SJSA1 (cell line): Measurements from ENCODE around the gene STYXL1. TPM values are rescaled to one million over a fixed set of nuclear protein-coding genes. Genes with fewer than 3 reads are reported as not detected.

Experiments used
- DNase-seq, 2 experiments: peaks; one replicate each; pipeline ENCODE4 v3.0.0-alpha.2; 2015 to 2020; ENCODE audit warnings: low spot score in 2 of 2, low read depth in 1 of 2
- H3K27ac ChIP-seq: fragments of 250-450 bp; sonication (Bioruptor Pico); 2 replicates; pipeline ENCODE4 v1.5.1; 2020; ENCODE audit warnings: mild to moderate bottlenecking, moderate library complexity
- H3K27me3 ChIP-seq: fragments of 250-450 bp; sonication (Bioruptor Pico); replicated peaks from 2 replicates; pipeline ENCODE4 v1.5.1; 2020; ENCODE audit warnings: mild to moderate bottlenecking, moderate library complexity
- H3K36me3 ChIP-seq: fragments of 250-450 bp; sonication (Bioruptor Pico); 2 replicates; pipeline ENCODE4 v1.5.1; 2020; ENCODE audit warnings: mild to moderate bottlenecking
- H3K4me1 ChIP-seq: fragments of 250-450 bp; sonication (Bioruptor Pico); replicated peaks from 2 replicates; pipeline ENCODE4 v1.6.1; 2021; ENCODE audit warnings: mild to moderate bottlenecking
- H3K4me3 ChIP-seq: fragments of 250-450 bp; sonication (Bioruptor Pico); 2 replicates; pipeline ENCODE4 v1.5.1; 2020; ENCODE audit warnings: mild to moderate bottlenecking
- H3K9me3 ChIP-seq: fragments of 250-450 bp; sonication (Bioruptor Pico); replicated peaks from 2 replicates; pipeline ENCODE4 v1.5.1; 2020; ENCODE audit warnings: mild to moderate bottlenecking
- total RNA-seq: library from RNA; depleted of rRNA; stranded (reverse); fragments of >200 nt; shearing (Covaris generic); gene quantifications from 2 replicates; pipeline ENCODE4 v1.2.3, GENCODE V29; 2014

STYXL1 gene
- total RNA-seq, 1 experiment from 2014 or later, result 78.4 TPM

GRCh38 chr7:75988568-75989499, 59.0 kb downstream of the STYXL1 start:
- DNase-seq, result no peak
- H3K9me3 ChIP-seq, result no peaks in the 10 kb centered on the region
- peaks cover 9% of the 10 kb centered on the region for H3K4me1 ChIP-seq
- no peaks in the 10 kb centered on the region for H3K27me3 ChIP-seq
- no peak overlapping the region for H3K4me3 ChIP-seq
- peaks cover 65% of the 10 kb centered on the region for H3K36me3 ChIP-seq
- no peak overlapping the region for H3K27ac ChIP-seq

DNA sequence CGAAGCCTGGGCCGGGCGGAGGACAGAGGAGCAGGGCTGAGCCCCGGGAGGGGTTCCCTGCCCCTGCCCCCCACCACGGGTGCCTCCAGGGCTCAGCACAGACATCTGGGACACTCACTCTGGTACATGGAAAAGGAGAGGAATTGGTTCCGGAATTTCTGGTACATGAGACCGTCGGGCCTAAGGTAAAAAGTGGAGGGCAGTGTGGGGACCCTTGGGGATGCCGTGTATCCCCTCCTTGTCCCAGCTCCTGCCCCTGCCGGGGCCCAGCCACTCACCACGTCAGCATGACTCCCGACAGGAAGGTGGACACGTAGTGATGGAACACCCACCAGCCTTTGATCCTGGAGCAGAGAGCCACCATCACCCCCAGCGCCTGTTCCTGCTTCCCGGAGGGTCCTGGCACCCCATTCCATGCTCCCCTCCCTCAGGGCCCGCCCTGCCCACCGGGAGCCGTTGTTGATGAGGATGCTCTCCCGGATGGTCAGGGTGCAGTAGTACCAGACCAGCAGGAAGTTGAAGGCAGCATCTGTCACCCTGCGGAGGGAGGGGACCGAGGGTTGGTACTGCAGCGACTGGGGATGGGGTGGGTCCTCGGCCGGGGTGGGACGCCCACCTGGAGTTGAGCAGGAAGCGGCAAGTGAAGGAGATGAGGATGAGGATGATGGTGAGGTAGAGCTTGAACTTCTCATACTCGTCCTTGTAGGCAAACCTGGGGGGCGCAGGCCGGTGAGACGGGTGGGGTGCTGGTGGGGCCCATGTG, 59.8 kb downstream of the STYXL1 start:
- H3K9me3 ChIP-seq, result no peaks in the 10 kb centered on the region
- no peak for DNase-seq
- no peak overlapping the region for H3K4me3 ChIP-seq
- H3K4me1 ChIP-seq, result peaks cover 2% of the 10 kb centered on the region
- H3K27me3 ChIP-seq, result no peaks in the 10 kb centered on the region
- no peak overlapping the region for H3K27ac ChIP-seq
- peaks cover 68% of the 10 kb centered on the region for H3K36me3 ChIP-seq

DNA sequence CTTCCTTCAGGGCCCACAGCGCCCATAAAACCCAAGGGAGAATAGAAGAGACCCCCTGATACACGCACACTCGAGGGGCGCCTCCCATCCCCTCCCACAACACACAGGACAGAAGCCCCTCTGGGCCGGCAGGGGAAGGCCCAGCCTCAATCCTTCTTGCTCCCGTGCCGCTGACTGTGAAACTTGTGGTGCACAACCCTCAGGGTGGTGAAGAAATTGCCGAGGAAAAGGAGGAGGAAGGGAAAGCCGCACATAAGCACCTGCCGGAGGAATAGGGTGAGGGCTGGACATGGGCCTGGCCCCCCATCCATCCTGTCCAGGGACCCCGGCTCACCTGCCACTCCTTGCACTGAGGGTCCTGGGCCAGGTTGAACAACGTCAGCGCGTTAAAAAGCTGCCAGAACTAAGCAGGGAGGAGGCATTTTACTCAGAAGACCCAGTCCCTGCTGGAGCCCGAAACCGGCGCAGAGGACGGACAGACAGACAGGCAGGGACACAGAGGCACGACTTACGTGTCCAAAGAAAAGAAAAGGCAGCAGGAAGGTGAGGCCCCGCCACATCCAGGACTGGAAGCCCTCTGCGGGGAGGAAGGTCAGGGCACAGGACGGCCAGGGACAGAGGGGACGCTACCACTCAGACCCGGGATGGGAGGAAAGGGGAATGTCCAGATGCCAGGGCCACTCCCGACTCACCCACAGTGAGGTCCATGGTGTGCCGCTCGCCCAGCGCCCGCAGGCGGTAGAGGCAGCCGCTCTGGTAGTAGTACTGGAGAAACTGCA, 60.6 kb downstream of the STYXL1 start:
- Histone ChIP-seq H3K36me3 (peaks cover 69% of the 10 kb centered on the region), H3K9me3 (no peaks in the 10 kb centered on the region), H3K4me3 (no peak overlapping the region), H3K27me3 (no peaks in the 10 kb centered on the region), H3K4me1 (peaks cover 3% of the 10 kb centered on the region; the same call in 1 of the 2 replicates), H3K27ac (no peak overlapping the region)
- DNase-seq, result no peak

DNA sequence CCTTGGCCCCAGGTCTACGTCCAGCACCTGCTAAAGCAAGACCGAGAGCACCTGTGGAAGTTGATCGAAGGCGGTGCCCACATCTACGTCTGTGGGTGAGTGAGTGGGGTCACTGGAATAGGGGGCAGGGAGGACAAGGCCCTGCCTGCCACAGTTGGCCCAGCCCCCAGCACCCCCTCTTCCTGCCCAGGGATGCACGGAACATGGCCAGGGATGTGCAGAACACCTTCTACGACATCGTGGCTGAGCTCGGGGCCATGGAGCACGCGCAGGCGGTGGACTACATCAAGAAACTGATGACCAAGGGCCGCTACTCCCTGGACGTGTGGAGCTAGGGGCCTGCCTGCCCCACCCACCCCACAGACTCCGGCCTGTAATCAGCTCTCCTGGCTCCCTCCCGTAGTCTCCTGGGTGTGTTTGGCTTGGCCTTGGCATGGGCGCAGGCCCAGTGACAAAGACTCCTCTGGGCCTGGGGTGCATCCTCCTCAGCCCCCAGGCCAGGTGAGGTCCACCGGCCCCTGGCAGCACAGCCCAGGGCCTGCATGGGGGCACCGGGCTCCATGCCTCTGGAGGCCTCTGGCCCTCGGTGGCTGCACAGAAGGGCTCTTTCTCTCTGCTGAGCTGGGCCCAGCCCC, 61.5 kb downstream of the STYXL1 start:
- DNase-seq, result no peak
- Histone ChIP-seq H3K9me3 (no peaks in the 10 kb centered on the region), H3K36me3 (peaks cover 70% of the 10 kb centered on the region), H3K4me1 (peaks cover 3% of the 10 kb centered on the region; the same call in 1 of the 2 replicates), H3K27me3 (no peaks in the 10 kb centered on the region), H3K4me3 (no peak overlapping the region), H3K27ac (no peak overlapping the region)

- peaks cover 76% of the 10 kb centered on the region for H3K36me3 ChIP-seq
- H3K4me3 ChIP-seq, result no peak overlapping the region
- no peaks in the 10 kb centered on the region for H3K9me3 ChIP-seq
- no peak for DNase-seq
- no peaks in the 10 kb centered on the region for H3K27me3 ChIP-seq
- peaks cover 3% of the 10 kb centered on the region; the same call in 1 of the 2 replicates for H3K4me1 ChIP-seq
- no peak overlapping the region for H3K27ac ChIP-seq
Measured at GRCh38 chr7:75985518-75986146, 62.2 kb downstream of the STYXL1 start.

- Histone ChIP-seq H3K4me3 (no peak overlapping the region), H3K9me3 (no peaks in the 10 kb centered on the region), H3K36me3 (peaks cover 82% of the 10 kb centered on the region), H3K27me3 (no peaks in the 10 kb centered on the region), H3K27ac (no peak overlapping the region), H3K4me1 (peaks cover 8% of the 10 kb centered on the region)
- no peak for DNase-seq
Measured at GRCh38 chr7:75985009-75985517, 62.7 kb downstream of the STYXL1 start.

DNA sequence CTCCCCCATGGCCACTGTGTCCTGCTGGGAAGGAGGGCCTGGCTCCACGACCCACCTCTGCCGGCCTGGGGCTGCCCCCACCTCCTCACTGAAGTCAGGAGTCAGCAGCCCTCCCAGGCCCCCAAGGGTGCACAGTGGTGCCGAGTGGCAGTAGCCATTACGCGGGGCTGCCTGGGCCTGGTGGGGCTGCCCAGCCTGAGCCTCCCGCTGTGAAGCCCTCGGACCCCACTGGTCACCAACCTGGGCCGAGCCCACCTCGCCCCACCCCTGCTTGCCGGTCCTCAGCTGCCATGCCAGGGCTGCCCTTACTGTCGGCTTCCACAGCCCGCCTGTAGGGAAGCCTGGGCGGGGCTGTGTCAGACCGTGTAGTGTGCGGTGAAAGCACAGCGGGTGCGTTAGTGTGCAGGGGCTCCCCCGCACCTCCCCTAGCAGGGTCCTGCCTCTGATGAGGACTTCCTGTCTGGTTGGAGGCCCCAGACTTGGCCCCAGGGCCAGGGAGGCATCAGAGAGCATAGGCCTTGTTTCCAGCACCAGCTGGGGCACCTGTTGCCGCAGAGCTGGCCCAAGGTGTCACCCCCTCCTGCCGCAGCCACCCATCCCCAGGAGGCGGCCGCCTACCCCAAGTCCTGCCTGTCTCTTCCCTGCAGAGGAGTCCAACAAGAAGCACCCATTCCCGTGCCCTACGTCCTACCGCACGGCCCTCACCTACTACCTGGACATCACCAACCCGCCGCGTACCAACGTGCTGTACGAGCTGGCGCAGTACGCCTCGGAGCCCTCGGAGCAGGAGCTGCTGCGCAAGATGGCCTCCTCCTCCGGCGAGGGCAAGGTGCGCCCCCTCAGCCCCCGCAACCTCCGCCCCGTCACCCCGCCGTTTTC, 63.4 kb downstream of the STYXL1 start:
- no peak for DNase-seq
- Histone ChIP-seq H3K27me3 (no peaks in the 10 kb centered on the region), H3K4me1 (peaks cover 11% of the 10 kb centered on the region), H3K4me3 (no peak overlapping the region), H3K27ac (no peak overlapping the region), H3K36me3 (peaks cover 89% of the 10 kb centered on the region), H3K9me3 (no peaks in the 10 kb centered on the region)

DNA sequence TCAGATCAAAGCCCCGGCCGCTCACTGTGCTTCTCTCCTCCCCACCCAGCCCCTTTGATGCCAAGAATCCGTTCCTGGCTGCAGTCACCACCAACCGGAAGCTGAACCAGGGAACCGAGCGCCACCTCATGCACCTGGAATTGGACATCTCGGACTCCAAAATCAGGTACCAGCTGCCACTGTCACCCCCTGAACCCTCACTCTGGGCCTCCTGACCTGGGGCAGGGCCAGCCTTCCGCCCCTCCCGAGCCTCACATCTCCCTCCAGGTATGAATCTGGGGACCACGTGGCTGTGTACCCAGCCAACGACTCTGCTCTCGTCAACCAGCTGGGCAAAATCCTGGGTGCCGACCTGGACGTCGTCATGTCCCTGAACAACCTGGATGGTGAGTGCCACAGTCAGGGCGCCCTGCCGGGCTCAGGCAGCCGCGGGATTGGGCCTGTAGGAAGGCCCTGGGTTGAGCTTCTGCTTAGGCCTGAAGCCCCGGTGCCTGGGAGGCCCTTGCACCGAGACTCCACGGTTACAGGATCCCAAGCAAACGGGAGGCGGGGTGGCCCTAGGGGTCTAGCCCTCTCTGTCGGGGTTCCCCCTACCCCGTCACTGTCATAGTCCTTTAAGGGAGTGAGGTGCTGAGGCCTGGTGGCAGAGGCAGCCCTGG, 64.2 kb downstream of the STYXL1 start:
- H3K36me3 ChIP-seq, result peaks cover 97% of the 10 kb centered on the region
- H3K27ac ChIP-seq, result no peak overlapping the region
- no peaks in the 10 kb centered on the region for H3K9me3 ChIP-seq
- H3K27me3 ChIP-seq, result no peaks in the 10 kb centered on the region
- H3K4me1 ChIP-seq, result peaks cover 11% of the 10 kb centered on the region
- H3K4me3 ChIP-seq, result no peak overlapping the region
- no peak for DNase-seq

GRCh38 chr7:75982306-75983064, 65.3 kb downstream of the STYXL1 start:
- Histone ChIP-seq H3K4me3 (no peak overlapping the region), H3K9me3 (no peaks in the 10 kb centered on the region), H3K27me3 (no peaks in the 10 kb centered on the region), H3K27ac (no peak overlapping the region), H3K4me1 (peaks cover 11% of the 10 kb centered on the region), H3K36me3 (peaks cover 100% of the 10 kb centered on the region)
- DNase-seq, result no peak

- H3K36me3 ChIP-seq, result peaks cover 100% of the 10 kb centered on the region
- H3K27me3 ChIP-seq, result no peaks in the 10 kb centered on the region
- H3K4me1 ChIP-seq, result peaks cover 11% of the 10 kb centered on the region
- DNase-seq, result no peak
- H3K9me3 ChIP-seq, result no peaks in the 10 kb centered on the region
- H3K4me3 ChIP-seq, result no peak overlapping the region
- H3K27ac ChIP-seq, result no peak overlapping the region
Measured at GRCh38 chr7:75981453-75982305, 66.1 kb downstream of the STYXL1 start.

GRCh38 chr7:75981203-75981452, 66.7 kb downstream of the STYXL1 start:
- H3K27me3 ChIP-seq, result no peaks in the 10 kb centered on the region
- H3K9me3 ChIP-seq, result no peaks in the 10 kb centered on the region
- no peak overlapping the region for H3K4me3 ChIP-seq
- no peak for DNase-seq
- H3K4me1 ChIP-seq, result peaks cover 11% of the 10 kb centered on the region
- H3K36me3 ChIP-seq, result peaks cover 98% of the 10 kb centered on the region
- H3K27ac ChIP-seq, result no peak overlapping the region
